Stomach (tissue), 4 donors: ENCODE measurements around the gene TPBGL.

Experiments used
- POLR2AphosphoS5 ChIP-seq, 3 donors: sonication (generic); formaldehyde crosslinking; IDR thresholded peaks; one replicate each; pipeline ENCODE4 v1.6.1; 2016; ENCODE audit warnings: antibody characterized with exemption in 3 of 3
- TF ChIP-seq, protein P1 (sequence below), 7 experiments: fragments of 450-650 bp in 4 of 7; fragments of 200-600 bp in 3 of 7; sonication (generic) in 3 of 7; IDR thresholded peaks; one replicate each; pipeline ENCODE4 v1.5.1; 2016 to 2019; ENCODE audit warnings: antibody characterized with exemption in 7 of 7, control low read depth in 2 of 7, mild to moderate bottlenecking in 1 of 7

DNA sequence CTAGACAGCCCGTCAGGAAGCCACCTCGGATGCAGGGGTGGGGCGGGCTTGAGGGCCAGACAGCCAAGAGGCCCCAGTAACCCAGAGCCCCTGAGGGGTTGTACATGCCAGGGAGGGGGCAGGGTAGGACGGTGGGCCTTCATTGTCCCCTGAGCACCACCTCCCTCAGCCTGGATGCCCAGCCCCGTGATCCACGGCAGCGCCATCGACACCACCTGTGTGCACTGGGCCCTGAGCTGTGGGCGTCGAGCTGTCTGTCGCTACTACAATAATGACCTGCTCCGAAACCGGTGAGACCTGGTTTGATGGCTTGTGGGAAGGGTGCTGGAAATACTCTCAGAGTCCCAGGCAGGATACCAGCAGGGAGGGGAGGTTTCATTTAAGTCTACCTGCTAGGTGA lies 37.4 kb upstream of the TPBGL start:
- no peak for TF ChIP-seq POLR2AphosphoS5 (IDR thresholded peaks at IDR 0.05)
- TF ChIP-seq, protein P1, sequence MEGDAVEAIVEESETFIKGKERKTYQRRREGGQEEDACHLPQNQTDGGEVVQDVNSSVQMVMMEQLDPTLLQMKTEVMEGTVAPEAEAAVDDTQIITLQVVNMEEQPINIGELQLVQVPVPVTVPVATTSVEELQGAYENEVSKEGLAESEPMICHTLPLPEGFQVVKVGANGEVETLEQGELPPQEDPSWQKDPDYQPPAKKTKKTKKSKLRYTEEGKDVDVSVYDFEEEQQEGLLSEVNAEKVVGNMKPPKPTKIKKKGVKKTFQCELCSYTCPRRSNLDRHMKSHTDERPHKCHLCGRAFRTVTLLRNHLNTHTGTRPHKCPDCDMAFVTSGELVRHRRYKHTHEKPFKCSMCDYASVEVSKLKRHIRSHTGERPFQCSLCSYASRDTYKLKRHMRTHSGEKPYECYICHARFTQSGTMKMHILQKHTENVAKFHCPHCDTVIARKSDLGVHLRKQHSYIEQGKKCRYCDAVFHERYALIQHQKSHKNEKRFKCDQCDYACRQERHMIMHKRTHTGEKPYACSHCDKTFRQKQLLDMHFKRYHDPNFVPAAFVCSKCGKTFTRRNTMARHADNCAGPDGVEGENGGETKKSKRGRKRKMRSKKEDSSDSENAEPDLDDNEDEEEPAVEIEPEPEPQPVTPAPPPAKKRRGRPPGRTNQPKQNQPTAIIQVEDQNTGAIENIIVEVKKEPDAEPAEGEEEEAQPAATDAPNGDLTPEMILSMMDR (IDR thresholded peaks at IDR 0.05), result no peak
